Ovary (tissue), 9 donors: ENCODE results near the gene MTR. TPM values are rescaled to one million over a fixed set of nuclear protein-coding genes. Genes with fewer than 3 reads are reported as not detected.

ENCODE experiments used
- DNase-seq, 5 donors: peaks; one replicate each; pipeline ENCODE4 v3.0.0-alpha.2; 2019 to 2020
- H3K27ac ChIP-seq, 2 donors: fragments of 200-600 bp; one replicate each; pipeline versions ENCODE4 v1.5.1 to v1.8.0; 2019 to 2022
- H3K27me3 ChIP-seq: fragments of 200-600 bp; one replicate; pipeline ENCODE4 v1.8.0; 2022
- H3K36me3 ChIP-seq: fragments of 200-600 bp; sonication (generic); one replicate; pipeline ENCODE4 v1.5.1; 2019
- H3K4me1 ChIP-seq: one replicate; pipeline ENCODE4 v1.8.1; 2013; ENCODE audit warnings: mild to moderate bottlenecking, moderate library complexity; ENCODE audit not compliant: insufficient read depth
- H3K4me3 ChIP-seq: fragments of 200-600 bp; sonication (generic); one replicate; pipeline ENCODE4 v1.5.1; 2017
- H3K9me3 ChIP-seq, 2 donors: fragments of 200-600 bp in 1 of 2; sonication (generic) in 1 of 2; one replicate each; pipeline versions ENCODE4 v1.5.1 to v1.8.1; 2013 to 2019; ENCODE audit warnings: mild to moderate bottlenecking in 1 of 2, moderate library complexity in 1 of 2
- CTCF ChIP-seq, 3 donors: fragments of 450-650 bp in 2 of 3; fragments of 200-600 bp in 1 of 3; IDR thresholded peaks; one replicate each; pipeline versions ENCODE4 v1.5.1 to v1.8.0; 2016 to 2022; ENCODE audit warnings: antibody characterized with exemption in 3 of 3, mild to moderate bottlenecking in 1 of 3
- EP300 ChIP-seq: sonication (generic); formaldehyde crosslinking; IDR thresholded peaks from one replicate; pipeline ENCODE4 v1.6.1; 2017; ENCODE audit warnings: antibody characterized with exemption
- POLR2A ChIP-seq: fragments of 450-650 bp; IDR thresholded peaks from one replicate; pipeline ENCODE4 v1.6.1; 2017; ENCODE audit warnings: antibody characterized with exemption, mild to moderate bottlenecking, moderate library complexity
- WGBS, 3 donors: extraction: QIAGEN DNeasy Blood & Tissue Kit in 1 of 3; methylation state at CpG; one replicate each; pipeline versions ENCODE4 v1.1.5 to v1.1.7; 2013 to 2017; 5-methylcytosine and 5-hydroxymethylcytosine counted together
- intact Hi-C, 4 donors: fragments of 100-400 bp; cut with DNase I; formaldehyde crosslinking; loops; one replicate each; pipeline versions ENCODE4 v1.11.0 to v1.15.1; 2022 to 2023
- polyA plus RNA-seq, 2 donors: library from polyadenylated mRNA; stranded (reverse); fragments of 200-250 nt in 1 of 2; fragments of 350-450 nt in 1 of 2; fragmentation: Illumina TruSeq in 1 of 2; extraction: RNeasy Lipid Tissue Mini Kit (QIAGEN cat#74804) in 1 of 2; gene quantifications; one replicate each; pipeline ENCODE4 v1.2.3, GENCODE V29; 2013 to 2014
- total RNA-seq, 7 donors: library from RNA; depleted of rRNA in 2 of 7; stranded (reverse); fragments of >200 nt in 2 of 7; fragmentation: NEBNext Ultra II Directional in 3 of 7; extraction: Animal tissue kit (Norgen Biotek cat#: 25700) in 3 of 7; gene quantifications; one replicate each; pipeline versions ENCODE4 v1.1.0 to v1.2.4, GENCODE V29; 2016 to 2023
- donor health status: DM: no; HTN: no; CAD: no; lungs with moderate emphysema.
- donor health status: DM: no; HTN: no; CAD: no.
- donor health status: Bipolar disorder and iron deficiency.
- donor health status: DM: yes; HTN: yes; CAD: no.
- donor health status: DM: no; HTN: no; CAD: no.
- donor health status: DM: yes; HTN: yes; CAD: no.

The MTR gene
- total and polyA plus RNA-seq, 9 donors: 10.2 to 60.8 (median 49.5) TPM

- intact Hi-C loops: no loop called here
Measured at GRCh38 chr1:236875975-236876374, 80.9 kb downstream of the MTR start.

DNA sequence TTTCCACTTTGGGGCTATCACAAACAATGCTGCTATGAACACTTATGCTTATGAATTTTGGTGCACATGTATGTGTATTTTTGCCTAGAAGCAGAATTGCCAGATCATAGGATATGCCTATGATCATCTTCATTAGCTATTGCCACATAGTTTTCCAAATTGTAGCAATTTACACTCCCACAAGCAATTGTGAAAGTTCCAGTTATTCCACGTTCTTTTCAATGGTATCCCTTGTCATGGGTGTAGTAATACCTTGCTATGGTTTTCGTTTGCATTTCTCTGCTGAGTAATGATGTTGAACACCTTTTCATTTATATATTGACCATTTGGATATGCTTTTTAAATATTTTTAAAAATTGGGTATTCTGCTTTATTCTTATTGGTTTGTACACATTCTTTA, 82.6 kb downstream of the MTR start:
- Histone ChIP-seq H3K4me3 (no peak overlapping the region), H3K9me3 (no peaks in the 10 kb centered on the region), H3K4me1 (no peaks in the 10 kb centered on the region), H3K27me3 (no peaks in the 10 kb centered on the region), H3K36me3 (no peaks in the 10 kb centered on the region), H3K27ac (no peak overlapping the region)
- WGBS, 3 donors: 75 to 94% (median 92%) methylated on average over 2 of the region's 2 CpGs
- DNase-seq: no peak
- TF ChIP-seq CTCF (IDR thresholded peaks at IDR 0.05): no peak
- TF ChIP-seq EP300: no peak
- no peak for TF ChIP-seq POLR2A
- intact Hi-C loops: no loop called here

More at GRCh38 chr1:236875975-236876374, 80.9 kb downstream of the MTR start:
- Histone ChIP-seq H3K9me3 (no peaks in the 10 kb centered on the region), H3K4me1 (no peaks in the 10 kb centered on the region), H3K27ac (no peak overlapping the region), H3K27me3 (no peaks in the 10 kb centered on the region), H3K36me3 (no peaks in the 10 kb centered on the region), H3K4me3 (no peak overlapping the region)
- DNase-seq: no peak
- 91 to 93% (median 92%) methylated on average over 5 of the region's 5 CpGs for WGBS, 3 donors
- TF ChIP-seq EP300 (no peak), CTCF (IDR thresholded peaks at IDR 0.05) (no peak), POLR2A (no peak)

DNA sequence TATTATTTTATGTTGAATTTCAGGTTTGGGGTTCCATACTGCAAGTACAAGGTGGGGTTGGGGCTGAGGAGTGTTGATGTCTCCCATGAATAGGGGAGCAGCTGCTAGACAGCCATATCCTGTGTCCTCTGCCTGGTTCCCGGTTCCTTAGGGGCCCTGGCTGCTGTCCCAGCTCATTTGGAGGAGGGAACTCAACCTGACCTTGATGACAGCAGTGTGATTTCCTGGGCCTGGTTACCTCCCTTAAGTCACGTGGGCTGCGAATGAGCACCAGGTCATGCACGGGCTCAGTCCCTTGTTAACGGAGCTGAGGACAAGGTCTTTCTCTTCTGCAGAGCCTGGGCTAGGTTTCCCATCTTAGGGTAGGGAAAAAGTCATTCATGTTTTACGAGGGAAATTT, 85.1 kb downstream of the MTR start:
- intact Hi-C loops: no loop called here
- Histone ChIP-seq H3K36me3 (no peaks in the 10 kb centered on the region), H3K4me3 (no peak overlapping the region), H3K27ac (no peak overlapping the region), H3K27me3 (no peaks in the 10 kb centered on the region), H3K4me1 (no peaks in the 10 kb centered on the region), H3K9me3 (no peaks in the 10 kb centered on the region)
- 57 to 67% (median 60%) methylated on average over 6 of the region's 6 CpGs for WGBS, 3 donors
- no peak for DNase-seq
- TF ChIP-seq POLR2A (no peak), EP300 (no peak), CTCF (IDR thresholded peaks at IDR 0.05) (no peak)

- no peak for DNase-seq
- 68 to 71% (median 69%) methylated on average over 4 of the region's 4 CpGs for WGBS, 3 donors
- H3K9me3 ChIP-seq: no peaks in the 10 kb centered on the region
- no peak overlapping the region for H3K4me3 ChIP-seq
- H3K4me1 ChIP-seq: no peaks in the 10 kb centered on the region
- intact Hi-C loops: no loop called here
- H3K27ac ChIP-seq: no peak overlapping the region
- no peaks in the 10 kb centered on the region for H3K36me3 ChIP-seq
- no peaks in the 10 kb centered on the region for H3K27me3 ChIP-seq
- no peak for TF ChIP-seq EP300
- TF ChIP-seq POLR2A: no peak
- no peak for TF ChIP-seq CTCF (IDR thresholded peaks at IDR 0.05)
Measured at GRCh38 chr1:236882678-236883077, 87.6 kb downstream of the MTR start.

DNA sequence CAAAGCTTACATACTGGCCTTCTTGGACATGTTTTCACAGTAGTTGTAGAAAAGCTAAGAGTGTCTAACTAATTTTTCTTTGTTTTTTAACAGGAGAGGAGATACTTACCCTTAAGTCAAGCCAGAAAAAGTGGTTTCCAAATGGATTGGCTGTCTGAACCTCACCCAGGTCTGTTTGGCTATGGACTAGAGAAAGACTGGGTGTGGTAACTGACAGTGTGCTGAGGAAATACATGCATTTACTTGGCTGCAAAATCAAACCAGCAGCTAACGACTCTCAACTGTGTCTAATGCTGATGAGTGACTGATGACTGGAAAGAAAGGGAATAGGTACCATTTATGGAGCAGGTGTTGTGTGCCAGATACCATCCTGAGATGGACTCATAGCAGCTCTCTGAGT, 91.1 kb downstream of the MTR start:
- no peak overlapping the region for H3K4me3 ChIP-seq
- WGBS, 3 donors: 54 to 68% (median 55%) methylated on average over 1 of the region's 1 CpG
- no peaks in the 10 kb centered on the region for H3K9me3 ChIP-seq
- H3K4me1 ChIP-seq: no peaks in the 10 kb centered on the region
- H3K27ac ChIP-seq: no peak overlapping the region
- DNase-seq: no peak
- H3K27me3 ChIP-seq: no peaks in the 10 kb centered on the region
- intact Hi-C loops: no loop called here
- no peaks in the 10 kb centered on the region for H3K36me3 ChIP-seq
- TF ChIP-seq EP300 (no peak), CTCF (IDR thresholded peaks at IDR 0.05) (no peak), POLR2A (no peak)
